ENCODE results near the gene LAPTM5.
"Not testable (repeated sequence)": the region's sequence is repeated elsewhere in the genome, so short reads cannot be mapped to it uniquely, and the experiment has no call there.

The LAPTM5 gene

DNA sequence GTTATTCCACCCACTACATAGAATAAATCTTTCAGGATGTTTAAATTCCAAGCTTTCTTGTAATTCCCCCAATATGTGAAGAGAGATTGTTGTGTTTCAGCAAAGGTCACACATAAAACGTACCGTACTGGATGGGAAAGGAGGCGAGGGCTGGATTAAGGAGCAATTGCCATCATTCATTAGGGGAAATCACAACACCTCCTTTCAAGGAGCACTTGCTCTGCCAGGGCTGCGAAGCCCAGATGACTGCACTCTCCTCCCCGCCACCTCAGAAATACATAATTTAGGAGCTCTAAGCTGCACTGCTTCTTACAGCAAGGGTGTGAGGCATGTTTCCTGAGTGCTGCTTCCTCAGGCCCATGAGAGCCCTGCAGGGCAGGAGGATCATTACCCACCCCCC lies 63.8 kb downstream of the LAPTM5 start:
- DNase-seq (ENCODE audit: low spot score), result no peak

DNA sequence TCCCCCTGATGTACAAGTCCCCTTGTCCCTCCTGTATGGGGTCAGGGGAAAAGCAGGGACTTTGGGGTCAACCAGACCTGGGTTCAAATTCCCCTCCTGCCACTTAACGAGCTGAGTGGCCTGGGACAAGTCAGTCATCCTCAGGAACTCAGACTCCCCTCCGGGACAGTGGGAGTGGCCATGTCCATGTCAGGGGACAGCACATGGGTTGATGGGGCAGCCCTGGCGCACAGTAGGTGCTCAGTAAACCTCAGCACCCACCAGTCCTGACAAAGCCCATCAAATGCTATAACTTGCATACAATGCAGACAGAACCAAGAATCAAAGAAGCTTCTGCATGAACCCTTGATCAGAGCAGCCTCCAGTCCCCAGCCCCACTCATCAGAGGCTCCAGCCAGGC lies 64.2 kb downstream of the LAPTM5 start:
- DNase-seq (ENCODE audit: low spot score), result no peak

DNA sequence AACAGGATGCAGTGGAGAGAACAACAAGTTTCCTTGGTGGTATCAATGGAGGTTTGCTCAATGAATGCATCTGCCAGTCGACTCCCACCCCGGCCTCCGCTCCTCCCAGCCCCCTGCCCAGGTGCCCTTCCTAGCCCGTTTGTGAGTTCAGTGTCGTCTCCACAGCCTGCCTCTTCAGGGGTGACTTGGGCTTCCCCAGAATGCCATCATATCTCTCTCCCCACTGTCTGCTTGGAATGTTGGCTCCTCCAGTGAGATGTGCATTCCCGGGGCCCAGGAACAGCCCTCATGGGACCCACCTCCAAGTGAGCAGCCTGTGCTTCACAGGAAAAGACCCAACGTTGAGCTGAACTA lies 64.6 kb downstream of the LAPTM5 start:
- DNase-seq (ENCODE audit: low spot score), result no peak

DNA sequence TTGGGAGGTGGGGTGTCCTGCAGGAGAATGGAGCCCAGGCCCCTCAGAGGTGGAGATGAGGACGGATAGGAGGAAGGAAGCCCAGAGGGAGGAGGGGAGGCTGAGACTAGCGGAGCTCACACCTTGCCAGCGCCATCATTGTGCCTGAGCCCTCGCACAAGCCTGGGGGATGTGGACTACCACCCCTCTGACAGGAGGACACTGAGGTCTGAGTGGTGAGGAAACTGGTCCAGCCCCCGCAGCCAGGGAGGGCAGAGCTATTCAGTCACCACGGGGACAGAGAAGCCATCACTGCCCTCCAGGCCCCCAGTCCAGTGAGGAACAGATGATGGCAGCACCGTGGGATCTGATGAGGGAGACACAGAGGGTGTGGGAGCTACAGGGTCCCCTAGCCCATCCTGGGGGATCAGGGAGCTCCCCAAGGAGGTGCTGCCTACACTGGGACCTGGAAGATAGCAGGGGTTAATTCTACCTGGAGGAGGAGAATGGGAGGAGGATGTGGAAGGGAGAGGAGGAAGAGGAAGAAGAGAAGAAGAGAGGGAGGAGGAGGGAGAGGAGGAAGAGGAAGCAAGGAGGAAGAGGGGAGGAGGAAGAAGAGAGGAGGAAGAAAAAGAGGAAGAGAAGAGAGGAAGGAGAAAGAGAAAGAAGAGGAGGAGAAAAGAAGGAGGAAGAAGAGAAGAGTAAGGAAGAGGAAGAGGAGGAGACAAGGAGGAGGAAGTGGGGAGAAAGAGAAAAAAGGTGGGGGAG lies 65.2 kb downstream of the LAPTM5 start:
- no peak for DNase-seq (ENCODE audit: low spot score)

DNA sequence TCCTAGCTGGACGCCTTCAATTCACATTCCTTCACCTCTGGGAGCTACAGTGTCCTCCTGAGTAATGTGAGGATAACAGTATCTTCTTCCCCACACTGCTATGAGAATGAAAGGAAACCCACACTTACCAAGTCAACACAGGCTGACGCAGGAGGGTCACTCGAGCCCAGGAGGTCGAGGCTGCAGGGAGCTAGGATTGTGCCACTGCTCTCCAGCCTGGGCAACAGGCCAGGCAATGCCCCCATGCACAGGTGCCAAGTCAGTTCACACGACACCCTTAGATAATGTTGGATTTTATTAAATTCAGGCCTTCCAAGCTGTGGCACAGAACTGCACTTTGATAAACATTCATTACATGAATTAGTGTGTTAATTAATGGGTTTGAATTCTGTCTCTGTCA lies 66.1 kb downstream of the LAPTM5 start:
- DNase-seq (ENCODE audit: low spot score), result no peak

DNA sequence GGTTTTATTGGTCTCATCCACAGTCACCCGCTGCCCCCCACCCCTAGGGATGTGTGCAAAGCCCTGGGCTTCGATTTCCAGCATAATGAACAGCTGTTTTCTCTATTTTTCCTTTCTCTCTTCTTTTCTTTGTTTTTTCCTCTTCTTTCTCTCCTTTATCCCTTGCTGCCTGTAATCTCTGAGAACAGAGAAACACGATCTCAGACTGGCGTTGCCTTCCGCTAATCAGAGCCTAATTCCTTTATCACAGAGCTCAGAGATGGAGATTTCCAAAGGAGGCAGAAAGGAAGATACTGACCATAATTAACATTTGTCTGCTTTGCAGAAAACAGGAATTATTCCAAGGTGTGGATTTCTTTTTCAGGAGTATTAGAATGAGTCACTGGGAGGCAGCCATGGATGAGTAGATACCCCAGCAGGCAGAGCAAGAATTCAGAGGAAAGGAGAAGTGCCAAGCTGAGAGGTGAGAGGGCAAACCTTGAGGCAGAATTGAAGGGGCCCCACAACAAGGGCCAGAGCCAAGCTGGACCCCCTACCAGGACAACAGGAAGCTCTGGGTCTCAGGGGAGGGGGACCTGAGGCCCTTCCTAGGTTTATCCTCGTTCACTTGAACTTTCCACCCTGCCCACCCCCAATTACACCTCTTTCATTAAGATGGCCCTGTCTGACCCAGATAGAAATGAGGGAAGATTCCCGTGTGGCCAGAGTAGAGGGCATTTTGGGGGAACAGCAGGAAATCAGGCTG lies 67.5 kb downstream of the LAPTM5 start:
- DNase-seq (ENCODE audit: low spot score), result no peak

DNA sequence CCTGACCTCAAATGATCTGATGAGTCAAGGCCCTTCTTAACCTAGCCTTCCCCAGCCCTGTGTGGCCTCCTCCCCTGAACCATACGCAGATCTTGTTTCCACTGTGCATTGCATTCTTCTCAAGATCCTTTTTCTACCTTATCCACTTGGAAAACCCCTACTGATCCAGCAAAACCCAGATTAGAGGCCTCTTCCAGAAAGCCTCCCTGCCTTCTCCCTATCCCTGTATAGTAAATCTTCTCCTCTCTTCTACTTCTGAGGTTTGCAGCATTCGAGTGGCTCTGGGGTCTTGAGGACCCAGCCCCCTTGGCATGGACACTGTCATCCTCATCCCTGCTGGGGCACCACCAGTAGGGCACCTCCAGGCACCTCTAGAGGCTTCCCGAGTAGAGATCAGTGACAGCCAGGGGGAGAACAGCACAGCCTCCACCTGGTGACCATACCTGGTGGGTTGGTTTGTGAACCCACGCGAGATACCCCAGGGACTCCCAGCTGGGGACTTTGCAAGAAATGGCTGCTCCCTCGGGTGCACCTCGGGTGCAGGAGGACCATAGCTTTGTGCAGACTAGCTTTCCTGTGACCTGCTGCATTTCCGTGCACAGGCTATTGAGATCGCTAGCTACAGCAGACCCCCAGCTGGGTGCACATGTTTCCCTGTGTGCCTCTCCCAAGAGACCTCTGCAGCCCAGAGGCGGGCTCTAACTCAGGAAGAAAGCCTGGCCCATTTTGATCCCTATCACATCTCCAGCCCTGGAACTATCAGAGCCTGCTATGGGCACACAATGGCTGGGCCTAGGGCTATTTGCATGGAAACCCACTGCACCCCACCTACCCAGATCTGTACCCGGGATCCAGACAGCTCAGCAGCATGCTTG lies 68.4 kb downstream of the LAPTM5 start:
- DNase-seq (ENCODE audit: low spot score), result no peak

DNA sequence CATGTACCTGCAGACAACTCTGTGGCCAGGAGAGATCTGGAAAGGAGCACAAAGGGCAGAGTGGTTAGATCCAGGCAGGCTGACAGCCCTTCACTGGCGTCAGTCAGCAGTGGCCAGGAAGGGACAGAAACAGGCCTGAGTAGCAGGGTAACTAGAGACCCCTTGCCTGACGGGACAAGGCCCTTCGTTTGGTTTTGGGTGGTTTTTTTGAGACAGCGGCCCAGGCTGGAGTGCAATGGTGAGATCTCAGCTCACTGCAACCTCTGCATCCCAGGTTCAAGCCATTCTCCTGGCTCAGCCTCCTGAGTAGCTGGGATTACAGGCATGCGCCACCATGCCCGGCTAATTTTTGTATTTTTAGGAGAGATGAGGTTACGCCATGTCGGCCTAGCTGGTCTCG lies 69.1 kb downstream of the LAPTM5 start:
- DNase-seq (ENCODE audit: low spot score), result not testable (repeated sequence)

DNA sequence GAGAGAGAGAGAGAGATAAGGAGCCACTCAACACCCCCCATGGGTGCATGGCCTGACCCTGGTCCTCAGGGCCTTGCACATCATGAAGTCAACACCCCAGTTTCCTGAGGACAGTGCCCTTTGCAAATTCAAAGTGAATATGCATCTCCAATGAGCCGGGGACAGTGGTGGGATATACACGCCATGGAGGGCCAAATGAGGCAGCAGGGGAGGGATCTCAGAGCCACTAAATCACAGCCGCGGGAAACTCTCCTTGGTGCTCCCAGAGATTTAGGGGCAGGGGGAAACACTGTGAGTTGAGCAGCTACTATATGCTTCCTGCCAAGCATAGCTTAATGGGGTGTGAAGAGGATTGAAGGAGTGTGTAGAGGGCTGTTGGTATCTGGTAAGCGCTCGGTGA lies 69.7 kb downstream of the LAPTM5 start:
- no peak for DNase-seq (ENCODE audit: low spot score)

DNA sequence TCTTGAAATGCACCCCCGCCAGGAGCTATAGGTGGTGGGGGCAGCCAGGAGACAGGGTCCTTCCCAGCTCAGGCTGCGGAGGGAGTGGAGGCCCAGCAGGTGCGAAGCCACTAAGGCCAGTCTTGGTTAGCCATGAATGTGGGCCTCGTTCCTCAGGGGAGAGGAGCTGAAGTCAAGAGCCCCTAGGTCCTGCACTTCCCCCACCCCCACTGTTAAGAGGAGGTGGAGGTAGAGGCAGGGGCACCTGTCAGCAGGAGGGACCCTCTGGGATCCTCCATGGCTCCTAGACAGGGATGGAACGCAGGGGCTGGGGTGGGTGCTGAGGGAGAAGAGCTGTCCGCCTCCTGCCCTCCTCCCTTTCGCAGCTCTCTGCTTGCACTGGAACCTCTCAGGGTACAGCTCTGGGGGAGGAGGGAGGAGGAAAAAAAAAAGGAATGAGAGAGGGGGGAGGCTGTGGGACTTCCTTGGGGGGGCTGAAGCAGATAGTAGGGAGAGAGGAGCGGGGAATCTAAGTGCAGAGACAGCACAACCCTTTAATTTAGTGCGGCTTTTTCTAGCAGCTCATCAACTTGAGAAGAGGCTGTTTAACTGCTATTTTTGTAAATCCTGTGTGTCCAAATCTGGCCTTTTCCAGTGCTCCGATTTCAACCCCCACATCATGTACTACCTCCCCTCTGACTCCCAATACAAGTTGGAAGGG lies 71.2 kb downstream of the LAPTM5 start:
- no peak for DNase-seq (ENCODE audit: low spot score)

DNA sequence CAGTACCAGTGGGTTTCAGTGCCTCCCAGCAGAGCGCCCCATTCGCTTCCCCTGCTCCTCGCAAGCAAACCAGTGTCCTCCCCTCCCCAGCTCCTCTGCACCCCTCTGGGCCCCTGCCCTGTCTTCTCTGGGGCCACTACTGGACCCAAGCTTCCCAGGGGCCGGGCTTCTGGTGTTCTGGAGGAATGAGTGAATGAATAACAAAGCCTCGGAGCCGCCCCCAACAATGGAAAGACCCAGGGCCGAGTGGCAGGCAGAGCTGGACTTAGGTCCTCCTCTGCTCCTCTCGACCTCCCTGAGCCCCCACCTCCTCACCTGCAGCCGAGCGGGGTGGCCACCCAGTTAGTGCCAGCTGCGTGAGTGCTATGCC lies 71.8 kb downstream of the LAPTM5 start:
- no peak for DNase-seq (ENCODE audit: low spot score)

DNA sequence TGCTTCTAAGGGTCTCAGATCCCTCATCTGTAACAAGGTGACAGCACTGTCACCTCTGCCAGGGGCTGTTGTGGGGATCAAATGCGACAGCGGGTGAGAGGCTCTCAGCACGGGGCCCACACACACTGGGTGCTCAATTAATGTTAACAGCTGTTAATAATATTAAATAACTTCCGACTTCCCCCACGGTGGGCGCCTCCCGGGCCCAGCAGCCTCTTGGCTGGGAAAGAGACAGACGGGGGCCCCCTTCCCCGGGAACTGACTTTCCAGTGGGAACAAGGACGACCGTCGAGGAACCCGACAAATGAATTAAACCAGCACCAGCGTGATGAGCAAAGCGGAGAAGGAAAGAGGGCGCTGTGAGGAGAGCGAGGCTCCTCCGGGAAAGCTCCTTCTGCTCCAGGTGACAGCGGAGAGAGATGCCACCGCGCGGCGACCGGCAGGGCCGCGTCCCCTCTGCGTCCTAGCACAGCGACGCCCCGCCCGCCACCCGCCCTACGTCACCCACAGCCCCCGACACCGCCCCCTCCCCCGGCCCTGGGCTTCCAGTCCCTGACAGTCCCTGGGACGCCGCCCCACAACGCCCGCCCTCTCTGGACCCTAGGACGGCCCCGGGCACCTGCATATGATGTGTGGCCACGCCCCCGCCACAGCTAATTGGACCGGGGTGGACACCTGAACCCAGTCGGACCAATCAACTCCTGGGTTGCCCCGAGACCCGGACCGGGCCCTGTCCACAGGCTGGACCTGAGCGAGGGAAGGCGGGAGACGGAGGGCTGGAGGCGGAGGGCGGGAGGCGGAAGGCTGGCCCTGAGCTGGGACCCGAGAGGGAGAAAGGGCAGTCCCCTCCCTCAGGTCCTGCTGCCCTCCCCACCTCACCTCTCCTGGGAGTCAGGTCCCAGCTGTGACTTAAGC lies 72.4 kb downstream of the LAPTM5 start:
- DNase-seq (ENCODE audit: low spot score), result no peak

DNA sequence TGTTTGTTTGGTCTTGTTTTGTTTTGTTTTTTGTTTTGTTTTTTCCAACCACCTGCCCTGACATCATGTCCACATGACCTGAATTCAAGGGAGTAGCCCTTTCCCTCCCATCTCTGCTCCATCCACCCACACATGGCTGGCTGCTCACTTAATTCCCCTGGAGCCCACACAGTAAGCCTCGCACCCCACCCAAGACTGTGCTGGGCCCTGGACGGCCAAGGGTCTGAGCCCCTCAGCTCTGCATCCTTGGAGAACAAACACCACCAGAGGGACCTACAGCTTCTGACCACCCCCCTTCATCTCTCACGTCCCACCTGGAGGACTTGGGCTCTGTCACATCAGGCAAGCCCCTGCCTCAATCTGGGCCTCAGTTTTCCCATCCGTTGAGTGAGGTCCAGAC lies 73.3 kb downstream of the LAPTM5 start:
- no peak for DNase-seq (ENCODE audit: low spot score)

DNA sequence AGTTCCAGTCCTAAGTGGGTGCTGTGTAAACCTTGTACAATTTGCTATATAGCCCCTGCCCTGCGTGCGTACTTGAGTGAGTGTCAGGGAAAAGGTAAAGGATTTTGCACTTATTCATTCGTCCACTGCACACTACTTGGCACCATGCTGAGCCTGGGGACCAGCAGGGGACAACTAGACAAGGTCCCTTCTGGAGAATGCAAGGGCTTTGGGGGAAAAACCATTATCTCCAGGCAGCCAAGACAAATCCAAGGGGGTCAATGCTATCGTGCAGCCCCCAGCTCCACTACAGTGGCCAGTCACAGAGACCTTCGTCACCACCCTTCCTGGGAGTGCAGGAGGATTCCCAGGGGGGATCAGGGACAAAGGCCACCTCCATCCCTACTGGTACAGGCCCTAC lies 73.9 kb downstream of the LAPTM5 start:
- no peak for DNase-seq (ENCODE audit: low spot score)
